ENCODE measurements around the gene INIP.

INIP gene

GRCh38 chr9:112753725-112754124 lies 35.8 kb upstream of the INIP start:
- no peaks in the 10 kb centered on the region for H3K27me3 ChIP-seq (ENCODE audit: insufficient read depth, low read length, poor library complexity, severe bottlenecking)
- H2AFZ ChIP-seq (ENCODE audit: low read length): no peak overlapping the region

DNA sequence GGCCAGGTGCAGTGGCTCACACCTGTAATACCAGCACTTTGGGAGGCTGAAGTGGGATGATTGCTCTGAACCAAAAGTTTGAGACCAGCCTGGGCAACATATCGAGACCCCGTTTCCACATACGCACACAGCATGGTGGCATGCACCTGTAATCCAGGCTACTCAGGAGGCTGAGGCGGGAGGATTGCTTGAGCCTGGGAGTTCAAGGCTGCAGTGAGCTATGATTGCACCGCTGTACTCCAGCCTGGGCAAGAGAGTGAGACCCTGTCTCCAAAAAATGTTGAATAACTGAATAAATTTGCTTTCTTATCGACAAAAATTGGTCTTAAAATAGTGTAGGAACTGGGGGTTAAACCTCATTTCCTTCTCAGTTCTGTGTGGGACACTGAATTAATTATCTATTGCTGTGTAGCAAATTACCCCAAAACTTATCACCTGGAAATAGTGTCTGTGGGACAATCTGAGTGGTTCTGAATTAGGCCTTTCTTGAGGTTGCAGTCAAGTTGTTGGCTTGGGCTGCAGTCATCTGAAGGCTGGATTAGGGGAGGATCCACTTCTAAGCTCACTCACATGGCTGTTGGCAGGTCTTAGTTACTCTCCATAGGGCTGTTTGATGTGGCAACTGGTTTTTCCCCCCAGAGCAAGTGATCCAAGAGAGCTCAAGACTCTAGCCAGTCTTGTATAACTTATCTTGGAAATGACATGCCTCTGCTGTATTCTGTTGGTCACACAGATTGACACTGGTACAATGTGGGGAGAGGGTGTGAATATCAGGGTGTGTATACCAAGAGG lies 34.6 kb upstream of the INIP start:
- no peaks in the 10 kb centered on the region for H3F3A ChIP-seq (ENCODE audit: low read depth)
- H4K20me1 ChIP-seq (ENCODE audit: insufficient read depth, low read length, poor library complexity, severe bottlenecking): peaks cover 3% of the 10 kb centered on the region
- H3K36me3 ChIP-seq (ENCODE audit: insufficient read depth, low read length): no peaks in the 10 kb centered on the region
- H3K9me3 ChIP-seq (ENCODE audit: insufficient read depth, low read depth, low read length): no peaks in the 10 kb centered on the region
- peak overlapping the region; percentile 86 for H3K4me2 ChIP-seq (ENCODE audit: low read depth, low read length, poor library complexity, severe bottlenecking)
- no peaks in the 10 kb centered on the region for H3K9me2 ChIP-seq (replicated peaks; ENCODE audit: low read depth, low read length)
- no peaks in the 10 kb centered on the region for H3K27me3 ChIP-seq (ENCODE audit: insufficient read depth, low read length, poor library complexity, severe bottlenecking)
- H3K4me1 ChIP-seq (ENCODE audit: insufficient read depth, low read length, poor library complexity, severe bottlenecking): peaks cover 40% of the 10 kb centered on the region
- no peak overlapping the region for H2AFZ ChIP-seq (ENCODE audit: low read length)
- no peak overlapping the region for H3K4me3 ChIP-seq (ENCODE audit: low read length, poor library complexity, severe bottlenecking)
- H3K9ac ChIP-seq (ENCODE audit: low read depth, low read length, poor library complexity, severe bottlenecking): no peak overlapping the region
- H3K79me2 ChIP-seq (ENCODE audit: insufficient read depth, low read length): no peaks in the 10 kb centered on the region
- no peak for TF ChIP-seq EZH2phosphoT487 (IDR thresholded peaks at IDR 0.05; ENCODE audit: borderline replicate concordance)
- TF ChIP-seq, protein P1, sequence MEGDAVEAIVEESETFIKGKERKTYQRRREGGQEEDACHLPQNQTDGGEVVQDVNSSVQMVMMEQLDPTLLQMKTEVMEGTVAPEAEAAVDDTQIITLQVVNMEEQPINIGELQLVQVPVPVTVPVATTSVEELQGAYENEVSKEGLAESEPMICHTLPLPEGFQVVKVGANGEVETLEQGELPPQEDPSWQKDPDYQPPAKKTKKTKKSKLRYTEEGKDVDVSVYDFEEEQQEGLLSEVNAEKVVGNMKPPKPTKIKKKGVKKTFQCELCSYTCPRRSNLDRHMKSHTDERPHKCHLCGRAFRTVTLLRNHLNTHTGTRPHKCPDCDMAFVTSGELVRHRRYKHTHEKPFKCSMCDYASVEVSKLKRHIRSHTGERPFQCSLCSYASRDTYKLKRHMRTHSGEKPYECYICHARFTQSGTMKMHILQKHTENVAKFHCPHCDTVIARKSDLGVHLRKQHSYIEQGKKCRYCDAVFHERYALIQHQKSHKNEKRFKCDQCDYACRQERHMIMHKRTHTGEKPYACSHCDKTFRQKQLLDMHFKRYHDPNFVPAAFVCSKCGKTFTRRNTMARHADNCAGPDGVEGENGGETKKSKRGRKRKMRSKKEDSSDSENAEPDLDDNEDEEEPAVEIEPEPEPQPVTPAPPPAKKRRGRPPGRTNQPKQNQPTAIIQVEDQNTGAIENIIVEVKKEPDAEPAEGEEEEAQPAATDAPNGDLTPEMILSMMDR (conservative IDR thresholded peaks at IDR 0.05; ENCODE audit: low read length): no peak

More at GRCh38 chr9:112753725-112754124, 35.8 kb upstream of the INIP start:
- TF ChIP-seq, protein P1 (conservative IDR thresholded peaks at IDR 0.05; ENCODE audit: low read length): no peak
- TF ChIP-seq EZH2phosphoT487 (IDR thresholded peaks at IDR 0.05; ENCODE audit: borderline replicate concordance): no peak
- Histone ChIP-seq H3K9me3 (ENCODE audit: insufficient read depth, low read depth, low read length) (no peaks in the 10 kb centered on the region), H3K36me3 (ENCODE audit: insufficient read depth, low read length) (no peaks in the 10 kb centered on the region), H3K4me2 (ENCODE audit: low read depth, low read length, poor library complexity, severe bottlenecking) (no peak overlapping the region), H3F3A (ENCODE audit: low read depth) (no peaks in the 10 kb centered on the region), H3K9me2 (replicated peaks; ENCODE audit: low read depth, low read length) (no peaks in the 10 kb centered on the region), H3K4me1 (ENCODE audit: insufficient read depth, low read length, poor library complexity, severe bottlenecking) (peaks cover 37% of the 10 kb centered on the region), H3K79me2 (ENCODE audit: insufficient read depth, low read length) (no peaks in the 10 kb centered on the region), H3K4me3 (ENCODE audit: low read length, poor library complexity, severe bottlenecking) (no peak overlapping the region), H4K20me1 (ENCODE audit: insufficient read depth, low read length, poor library complexity, severe bottlenecking) (peaks cover 3% of the 10 kb centered on the region), H3K9ac (ENCODE audit: low read depth, low read length, poor library complexity, severe bottlenecking) (no peak overlapping the region)

DNA sequence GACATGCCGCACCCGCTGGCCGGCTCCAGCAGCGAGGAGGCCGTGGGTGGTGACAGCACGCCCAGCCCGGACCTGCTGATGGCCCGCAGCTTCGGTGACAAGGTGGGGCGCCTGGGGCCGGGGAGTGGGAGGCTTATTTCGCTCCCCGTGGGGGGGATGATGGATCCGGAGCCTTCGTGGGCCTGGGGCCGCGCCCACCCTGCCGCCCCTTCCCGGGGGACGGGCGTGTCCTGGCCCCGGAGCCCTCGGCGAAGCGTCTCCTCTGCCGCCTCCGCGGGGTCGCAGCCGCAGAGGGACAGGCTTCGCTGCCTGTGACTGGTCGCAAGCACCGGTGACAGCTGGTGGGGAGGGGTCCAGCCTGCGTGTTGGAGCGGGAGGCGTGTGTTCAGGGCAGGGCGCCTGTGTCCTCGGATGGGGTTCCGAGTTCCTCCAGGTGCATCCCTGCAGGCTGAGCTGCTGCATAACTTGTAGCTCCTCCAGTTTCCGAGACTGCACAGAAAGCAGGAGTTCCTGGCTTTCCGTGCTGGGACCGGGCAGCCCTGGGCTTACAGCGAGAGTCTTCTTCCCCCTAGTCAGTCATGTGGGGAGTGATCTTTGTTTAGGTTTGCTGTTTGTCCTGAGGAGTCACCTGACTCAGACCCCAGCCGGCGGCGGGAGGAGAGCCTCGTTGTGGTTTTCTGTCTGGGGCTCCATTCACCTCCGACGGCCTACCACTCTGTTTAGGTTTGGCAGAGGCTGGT lies 33.3 kb upstream of the INIP start:
- Histone ChIP-seq H3K9me2 (replicated peaks; ENCODE audit: low read depth, low read length) (no peaks in the 10 kb centered on the region), H3F3A (ENCODE audit: low read depth) (no peaks in the 10 kb centered on the region), H3K9ac (ENCODE audit: low read depth, low read length, poor library complexity, severe bottlenecking) (peak overlapping the region; percentile 76), H4K20me1 (ENCODE audit: insufficient read depth, low read length, poor library complexity, severe bottlenecking) (peaks cover 3% of the 10 kb centered on the region), H3K9me3 (ENCODE audit: insufficient read depth, low read depth, low read length) (no peaks in the 10 kb centered on the region), H3K4me1 (ENCODE audit: insufficient read depth, low read length, poor library complexity, severe bottlenecking) (peaks cover 40% of the 10 kb centered on the region), H3K27me3 (ENCODE audit: insufficient read depth, low read length, poor library complexity, severe bottlenecking) (no peaks in the 10 kb centered on the region), H2AFZ (ENCODE audit: low read length) (peak overlapping the region; percentile 91), H3K4me2 (ENCODE audit: low read depth, low read length, poor library complexity, severe bottlenecking) (peak overlapping the region; percentile 86), H3K4me3 (ENCODE audit: low read length, poor library complexity, severe bottlenecking) (peak overlapping the region; percentile 86), H3K79me2 (ENCODE audit: insufficient read depth, low read length) (no peaks in the 10 kb centered on the region), H3K36me3 (ENCODE audit: insufficient read depth, low read length) (no peaks in the 10 kb centered on the region)
- TF ChIP-seq, protein P1 (conservative IDR thresholded peaks at IDR 0.05; ENCODE audit: low read length): no peak
- TF ChIP-seq EZH2phosphoT487 (IDR thresholded peaks at IDR 0.05; ENCODE audit: borderline replicate concordance): no peak
